ENCODE results near the gene RBM4. TPM values are rescaled to one million over a fixed set of nuclear protein-coding genes. Genes with fewer than 3 reads are reported as not detected.

Gene RBM4
- total RNA-seq, 1 experiment from 2014 or later: 172 TPM

DNA sequence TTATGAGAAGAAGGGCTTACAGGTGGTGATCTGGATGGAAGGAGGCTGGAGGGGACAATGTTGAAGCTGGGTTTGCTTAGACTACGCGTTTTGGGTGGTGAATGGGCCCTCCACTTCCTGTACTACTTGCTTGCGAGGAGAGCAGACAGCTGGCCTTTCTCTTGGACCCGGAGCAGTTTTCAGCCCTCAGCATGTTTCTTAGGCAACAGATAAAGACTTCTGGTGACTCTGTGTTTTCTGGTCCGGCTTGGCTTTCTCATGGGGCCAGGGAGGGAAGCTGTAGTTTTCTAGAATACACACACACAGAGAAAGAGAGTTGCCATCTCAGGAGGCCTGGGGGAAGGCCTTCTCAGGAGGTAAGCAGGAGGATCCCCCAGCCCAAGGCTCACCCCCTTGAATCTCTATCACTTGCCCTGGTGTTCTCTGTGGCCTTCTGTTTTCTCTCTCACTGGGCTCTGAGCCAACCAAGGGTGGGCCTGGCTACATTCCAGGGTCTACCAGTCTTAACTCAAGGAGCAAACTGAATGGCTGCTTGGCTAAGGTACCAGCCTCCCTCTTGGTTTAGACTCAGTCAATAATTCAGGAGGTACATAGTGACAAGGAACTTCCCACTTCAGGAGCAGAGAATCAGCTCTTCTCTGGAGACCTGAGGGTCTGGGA lies 43.1 kb upstream of the RBM4 start:
- intact Hi-C loops (cut with micrococcal nuclease): no loop called here
- Mint-ChIP-seq H3K9me3 (ENCODE audit: unreplicated experiment) (no peaks in the 10 kb centered on the region), H3K36me3 (ENCODE audit: insufficient read depth, unreplicated experiment) (peaks cover 10% of the 10 kb centered on the region), H3K4me3 (ENCODE audit: unreplicated experiment) (no peak overlapping the region), H3K27ac (ENCODE audit: low read depth, unreplicated experiment) (no peak overlapping the region), H3K27me3 (ENCODE audit: insufficient read depth, unreplicated experiment) (no peaks in the 10 kb centered on the region), H3K4me1 (ENCODE audit: insufficient read depth, unreplicated experiment) (peaks cover 5% of the 10 kb centered on the region)
- BruUV-seq (replicated peaks): no TSS peak
- no peak for TF ChIP-seq CTCF (IDR thresholded peaks at IDR 0.05; ENCODE audit: unreplicated experiment)
- no peak for DNase-seq (ENCODE audit: unreplicated experiment)
- CTCF ChIA-PET: interaction anchor here (0.6 to 1.3 kb wide), 2 partner anchors 12 to 17 kb away, joined by 3 read pairs; no protein-coding TSS in a partner anchor
- POLR2A ChIA-PET: interaction anchor here (0.8 to 5.2 kb wide), 4 partner anchors 12 to 49 kb away, joined by 4 to 38 read pairs (median 8); partner anchors contain the start of genes ACTN3, RBM14 and ZDHHC24

DNA sequence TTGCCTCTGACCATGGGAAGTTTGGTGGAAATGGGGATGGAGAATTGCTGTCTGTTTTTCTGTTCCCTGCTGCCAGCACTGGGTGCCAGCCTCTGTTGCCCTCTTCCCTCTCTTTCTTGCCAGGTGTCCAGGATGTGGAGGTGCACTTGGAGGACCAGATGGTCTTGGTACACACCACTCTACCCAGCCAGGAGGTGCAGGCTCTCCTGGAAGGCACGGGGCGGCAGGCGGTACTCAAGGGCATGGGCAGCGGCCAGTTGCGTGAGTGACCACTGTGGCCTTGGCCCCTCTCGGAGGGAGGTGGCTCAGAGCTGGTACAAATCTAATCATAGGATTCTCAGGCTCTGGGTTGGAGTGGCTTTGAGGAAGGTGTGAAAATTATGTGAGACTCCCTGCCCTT lies 39.5 kb upstream of the RBM4 start:
- POLR2A ChIA-PET: interaction anchor here (0.5 to 0.8 kb wide), 2 partner anchors 54 to 228 kb away, joined by 3 read pairs; partner anchors contain the start of gene ZDHHC24

DNA sequence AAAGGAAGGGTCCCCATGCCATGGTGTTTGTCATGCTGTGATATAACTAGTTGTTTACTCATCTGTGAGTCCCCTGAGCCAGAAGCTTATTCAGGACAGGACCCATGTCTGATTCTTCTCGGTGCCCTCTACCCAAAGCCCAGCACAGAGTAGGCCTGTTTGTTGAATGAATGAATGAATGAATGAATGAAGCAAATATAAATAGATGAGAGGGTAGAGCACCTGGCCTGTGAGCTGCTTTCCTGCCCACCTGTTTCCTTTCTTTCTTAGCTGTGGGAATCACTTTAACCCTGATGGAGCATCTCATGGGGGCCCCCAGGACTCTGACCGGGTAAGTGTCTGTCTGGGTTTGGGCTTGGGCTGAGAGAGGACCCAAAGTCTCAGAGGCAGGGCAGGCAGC lies 38.3 kb upstream of the RBM4 start:
- ChIA-PET POLR2A (interaction anchor here (1.8 kb wide), 1 partner anchor 16 kb away, joined by 6 read pairs; the partner anchor contains the start of gene RBM14), CTCF (interaction anchor here (0.6 to 1.4 kb wide), 2 partner anchors 31 to 43 kb away, joined by 3 read pairs; no protein-coding TSS in a partner anchor)
- no TSS peak for BruUV-seq (replicated peaks)
- Mint-ChIP-seq H3K27ac (ENCODE audit: low read depth, unreplicated experiment) (no peak overlapping the region), H3K4me1 (ENCODE audit: insufficient read depth, unreplicated experiment) (peaks cover 11% of the 10 kb centered on the region), H3K4me3 (ENCODE audit: unreplicated experiment) (no peak overlapping the region), H3K36me3 (ENCODE audit: insufficient read depth, unreplicated experiment) (peaks cover 22% of the 10 kb centered on the region), H3K9me3 (ENCODE audit: unreplicated experiment) (no peaks in the 10 kb centered on the region), H3K27me3 (ENCODE audit: insufficient read depth, unreplicated experiment) (no peaks in the 10 kb centered on the region)
- intact Hi-C loops (cut with micrococcal nuclease): no loop called here
- no peak for TF ChIP-seq CTCF (IDR thresholded peaks at IDR 0.05; ENCODE audit: unreplicated experiment)
- no peak for DNase-seq (ENCODE audit: unreplicated experiment)

More for the DNA sequence above, 39.5 kb upstream of the RBM4 start:
- intact Hi-C loops (cut with micrococcal nuclease): no loop called here
- H3K4me3 Mint-ChIP-seq (ENCODE audit: unreplicated experiment): no peak overlapping the region
- CTCF ChIA-PET: interaction anchor here (0.6 kb wide), 1 partner anchor 9 kb away, joined by 3 read pairs; no protein-coding TSS in a partner anchor
- DNase-seq (ENCODE audit: unreplicated experiment): no peak
- BruUV-seq (replicated peaks): no TSS peak
- peaks cover 11% of the 10 kb centered on the region for H3K4me1 Mint-ChIP-seq (ENCODE audit: insufficient read depth, unreplicated experiment)
- H3K9me3 Mint-ChIP-seq (ENCODE audit: unreplicated experiment): no peaks in the 10 kb centered on the region
- no peaks in the 10 kb centered on the region for H3K27me3 Mint-ChIP-seq (ENCODE audit: insufficient read depth, unreplicated experiment)
- TF ChIP-seq CTCF (IDR thresholded peaks at IDR 0.05; ENCODE audit: unreplicated experiment): no peak
- no peak overlapping the region for H3K27ac Mint-ChIP-seq (ENCODE audit: low read depth, unreplicated experiment)
- peaks cover 10% of the 10 kb centered on the region for H3K36me3 Mint-ChIP-seq (ENCODE audit: insufficient read depth, unreplicated experiment)

DNA sequence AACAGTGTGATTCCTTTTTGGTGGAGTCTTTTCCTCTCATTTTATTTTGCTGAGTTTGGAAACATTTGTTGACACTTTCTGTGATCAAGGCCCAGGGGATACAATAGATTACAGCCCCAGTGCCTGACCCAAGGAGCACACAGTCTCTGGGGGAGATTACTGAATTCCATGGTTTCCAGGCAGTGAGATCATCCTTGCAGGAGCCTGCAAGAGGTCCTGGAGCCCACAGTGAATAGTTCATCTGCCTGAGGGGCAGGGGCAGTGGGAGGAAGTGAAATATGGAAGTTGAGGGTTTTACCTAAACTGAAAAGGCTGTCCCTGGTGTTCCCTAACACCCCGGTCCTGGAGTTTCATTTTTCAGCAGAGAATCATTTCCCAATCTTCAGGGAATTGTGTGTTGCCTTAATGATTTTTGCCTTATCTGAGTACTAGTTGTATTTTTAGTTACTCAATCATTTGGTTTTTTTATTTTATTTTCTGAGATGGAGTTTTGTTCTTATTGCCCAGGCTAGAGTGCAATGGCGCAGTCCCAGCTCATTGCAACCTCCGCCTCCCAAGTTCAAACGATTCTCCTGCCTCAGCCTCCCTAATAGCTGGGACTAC lies 37.8 kb upstream of the RBM4 start:
- POLR2A ChIA-PET: interaction anchor here (1.8 kb wide), 1 partner anchor 16 kb away, joined by 6 read pairs; the partner anchor contains the start of gene RBM14
- Mint-ChIP-seq H3K9me3 (ENCODE audit: unreplicated experiment) (no peaks in the 10 kb centered on the region), H3K27me3 (ENCODE audit: insufficient read depth, unreplicated experiment) (no peaks in the 10 kb centered on the region), H3K27ac (ENCODE audit: low read depth, unreplicated experiment) (no peak overlapping the region), H3K4me3 (ENCODE audit: unreplicated experiment) (no peak overlapping the region), H3K4me1 (ENCODE audit: insufficient read depth, unreplicated experiment) (peaks cover 11% of the 10 kb centered on the region), H3K36me3 (ENCODE audit: insufficient read depth, unreplicated experiment) (peaks cover 26% of the 10 kb centered on the region)
- CTCF ChIA-PET: interaction anchor here (1.4 kb wide), 1 partner anchor 30 kb away, joined by 3 read pairs; no protein-coding TSS in a partner anchor
- TF ChIP-seq CTCF (IDR thresholded peaks at IDR 0.05; ENCODE audit: unreplicated experiment): no peak
- no peak for DNase-seq (ENCODE audit: unreplicated experiment)
- intact Hi-C loops (cut with micrococcal nuclease): no loop called here
- BruUV-seq (replicated peaks): no TSS peak

Measured in MCF 10A (cell line).